Suppressor macrophage treated with lipopolysaccharide for 4 hours (primary cell): Measurements from ENCODE around the gene RYR2.

ENCODE experiments used
- DNase-seq: peaks from one replicate; pipeline ENCODE4 v3.0.0-alpha.2; 2020

The RYR2 gene

DNA sequence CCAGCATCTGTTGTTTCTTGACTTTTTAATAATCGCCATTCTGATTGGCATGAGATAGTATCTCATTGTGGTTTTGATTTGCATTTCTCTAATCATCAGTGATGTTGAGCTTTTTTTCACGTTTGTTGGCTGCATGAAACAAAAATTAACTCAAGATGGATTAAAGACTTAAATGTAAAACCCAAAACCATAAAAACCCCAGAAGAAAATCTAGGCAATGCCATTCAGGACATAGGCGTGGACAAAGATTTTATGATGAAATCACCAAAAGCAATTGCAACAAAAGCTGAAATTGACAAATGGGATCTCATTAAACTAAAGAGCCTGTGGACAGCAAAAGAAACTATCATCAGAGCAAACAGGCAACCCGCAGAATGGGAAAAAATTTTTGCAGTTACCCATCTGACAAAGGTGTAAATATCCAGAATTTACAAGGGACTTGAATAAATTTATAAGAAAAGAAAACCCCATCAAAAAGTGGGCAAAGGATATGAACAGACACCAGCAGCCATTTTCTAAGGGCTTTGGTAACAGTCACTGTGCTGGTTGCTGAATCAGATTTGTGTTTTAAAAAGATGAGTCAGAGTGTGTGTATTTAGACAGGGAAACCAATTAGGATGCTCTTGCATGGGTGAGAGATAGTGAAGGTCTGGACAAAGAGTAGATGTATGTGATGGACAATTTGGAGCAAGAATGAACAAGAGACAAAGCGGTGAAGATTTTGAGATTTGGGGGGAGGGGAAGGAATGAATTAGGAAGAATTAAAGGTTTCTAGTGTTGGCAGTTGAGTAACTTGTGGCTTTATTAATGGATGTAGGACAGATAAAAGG is 110.7 kb downstream of the RYR2 start:
- DNase-seq: no peak

DNA sequence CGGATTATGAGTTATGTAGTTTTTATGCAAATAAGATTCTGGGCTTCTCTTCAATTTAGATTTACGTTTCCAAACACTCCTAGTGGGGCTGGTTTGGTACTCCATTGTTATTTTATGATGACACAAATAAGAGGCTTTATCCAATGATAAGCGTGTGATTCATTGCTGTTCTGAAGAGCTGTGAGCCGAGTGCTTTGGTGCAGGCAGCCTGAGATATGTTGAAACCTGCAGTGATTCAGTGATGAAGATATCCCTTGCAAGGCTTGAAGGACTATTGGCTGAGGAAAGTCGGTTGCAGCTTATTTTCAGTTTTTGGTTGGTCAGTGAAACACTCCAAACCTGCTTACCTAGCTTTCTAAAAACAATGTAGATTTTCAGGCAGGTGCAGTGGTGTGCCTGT is 112.2 kb downstream of the RYR2 start:
- DNase-seq: no peak

DNA sequence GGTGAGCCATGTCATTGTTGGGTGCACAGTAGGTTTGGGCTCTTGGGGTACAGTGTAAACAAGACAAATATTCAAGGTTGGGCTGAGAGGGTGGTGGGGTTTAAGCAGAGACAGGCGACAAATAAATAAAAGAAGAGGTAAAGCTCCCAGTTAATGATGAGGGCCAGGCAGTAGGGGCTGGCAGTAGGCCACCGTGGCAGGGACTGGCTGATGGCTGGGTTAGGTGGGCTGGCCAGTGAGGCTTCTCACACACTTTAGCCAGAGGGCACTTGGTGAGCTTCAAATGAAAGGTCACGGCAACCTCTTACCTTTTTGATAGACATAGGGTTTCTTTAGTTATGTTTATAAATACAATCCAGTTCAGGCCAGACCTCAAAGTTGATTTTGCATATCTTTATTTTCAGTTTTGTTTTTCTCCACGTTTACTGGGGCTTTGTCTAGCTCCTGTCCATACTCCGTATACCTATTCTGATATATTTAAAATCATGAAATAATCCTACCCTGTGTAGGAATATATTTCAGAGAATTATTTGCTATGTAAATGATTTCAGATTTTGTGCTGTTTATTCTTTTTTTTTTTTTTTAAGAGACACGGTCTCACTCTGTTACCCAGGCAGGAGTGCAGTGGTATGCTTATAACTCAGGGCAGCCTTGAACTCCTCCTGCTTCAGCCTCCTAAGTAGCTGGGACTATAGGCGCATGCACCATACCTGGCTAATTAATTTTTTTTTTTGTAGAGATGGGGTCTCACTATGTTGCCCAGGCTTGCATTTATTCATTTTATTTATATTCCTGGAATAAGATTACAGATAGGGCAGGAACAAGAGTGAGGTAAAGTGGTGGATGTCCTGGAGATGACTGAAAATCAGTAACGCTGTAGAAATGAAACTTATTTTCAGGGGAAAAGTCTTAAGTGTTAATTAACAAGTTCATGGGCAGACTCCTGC is 122.7 kb downstream of the RYR2 start:
- DNase-seq: no peak

DNA sequence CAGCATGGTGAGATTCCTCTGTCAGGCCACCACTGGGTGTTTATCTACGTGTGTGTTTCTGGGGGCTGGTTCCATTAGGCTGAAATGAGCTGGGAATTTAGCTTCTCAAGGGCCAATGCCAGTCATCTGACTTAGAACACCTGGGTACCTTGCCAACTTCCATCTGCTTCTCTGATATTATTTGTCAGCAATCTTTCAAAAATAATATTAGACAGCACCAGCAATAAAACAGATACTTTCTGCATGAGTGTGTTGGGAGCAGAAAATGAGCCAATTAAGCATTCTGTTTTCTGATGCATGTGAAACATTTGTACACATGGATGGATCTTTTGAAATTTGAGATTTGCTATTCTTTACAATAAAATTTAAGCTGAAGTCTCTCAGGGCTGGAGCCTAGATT is 124.1 kb downstream of the RYR2 start:
- DNase-seq: no peak

DNA sequence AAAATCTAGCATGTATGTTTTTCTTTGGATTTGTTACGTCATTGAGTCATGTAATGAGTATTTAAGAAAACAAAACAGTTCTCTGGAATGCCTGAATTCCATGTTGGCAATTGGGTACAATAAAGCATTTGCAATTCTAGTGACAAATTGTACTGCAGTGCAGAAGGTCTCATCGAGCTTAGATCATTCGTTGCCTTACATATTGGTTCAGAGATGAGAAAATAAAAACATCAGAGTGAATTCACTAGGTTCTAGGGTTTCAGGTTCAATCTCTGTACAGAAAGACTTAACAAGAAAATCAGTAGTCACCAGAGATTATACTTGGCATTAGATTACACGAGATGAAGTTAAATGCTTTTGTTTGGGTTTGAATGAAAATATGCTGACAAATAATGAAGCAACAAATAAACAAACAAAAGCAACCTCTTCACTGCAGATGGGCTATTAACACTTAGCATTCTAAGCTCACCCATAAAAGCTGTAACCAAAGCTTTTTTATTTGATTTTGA is 124.7 kb downstream of the RYR2 start:
- DNase-seq: no peak

DNA sequence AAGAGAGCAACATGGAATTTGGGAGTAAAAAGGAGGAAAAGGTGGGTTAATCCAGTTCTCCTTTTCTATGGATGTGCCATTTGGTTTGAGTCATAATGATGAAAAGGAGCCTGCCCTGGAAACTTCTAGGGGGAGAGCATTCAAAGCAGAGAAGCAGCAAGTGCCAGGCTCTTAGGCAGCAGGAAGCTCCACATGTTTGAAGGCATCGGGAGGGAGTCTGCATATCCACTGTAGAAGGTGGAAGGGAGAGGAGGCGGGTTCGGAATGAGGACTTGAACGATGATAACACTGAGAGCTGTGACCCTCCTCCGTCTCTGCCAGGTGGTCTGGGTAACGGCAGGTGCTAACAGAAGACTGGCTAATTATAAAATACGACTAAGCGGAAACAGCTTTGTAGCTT is 128.2 kb downstream of the RYR2 start:
- DNase-seq: no peak

DNA sequence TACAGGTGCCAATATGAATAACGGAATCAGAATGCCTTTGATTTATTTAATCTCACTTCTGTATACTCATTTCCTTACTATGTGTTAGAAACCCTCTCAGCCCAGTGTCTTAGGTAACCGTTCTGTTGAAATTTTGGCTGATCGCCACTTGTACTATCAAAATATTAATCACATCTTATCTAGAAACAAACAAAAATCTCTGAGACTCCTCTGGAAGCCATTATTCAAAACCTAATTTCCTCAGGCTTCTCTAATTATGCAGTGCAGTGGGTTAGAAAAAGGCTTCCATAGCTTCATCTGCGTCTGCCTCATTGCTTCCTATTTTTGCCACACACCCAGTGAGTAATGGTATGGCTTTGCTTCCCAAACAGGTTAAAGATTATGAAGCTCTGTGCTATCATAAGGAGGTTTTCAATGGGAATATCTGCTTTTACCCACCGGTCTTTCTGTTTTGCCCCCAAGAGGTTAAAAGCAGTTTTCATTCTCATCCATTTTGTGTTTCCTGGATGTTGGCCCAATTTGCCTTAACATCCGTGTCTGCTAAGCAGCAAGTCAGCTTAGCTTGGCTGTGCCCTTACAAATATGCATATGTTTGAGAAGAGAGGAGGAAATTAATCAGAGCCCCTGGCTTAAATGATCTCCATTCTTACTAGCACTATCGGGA is 129.6 kb downstream of the RYR2 start:
- no peak for DNase-seq

DNA sequence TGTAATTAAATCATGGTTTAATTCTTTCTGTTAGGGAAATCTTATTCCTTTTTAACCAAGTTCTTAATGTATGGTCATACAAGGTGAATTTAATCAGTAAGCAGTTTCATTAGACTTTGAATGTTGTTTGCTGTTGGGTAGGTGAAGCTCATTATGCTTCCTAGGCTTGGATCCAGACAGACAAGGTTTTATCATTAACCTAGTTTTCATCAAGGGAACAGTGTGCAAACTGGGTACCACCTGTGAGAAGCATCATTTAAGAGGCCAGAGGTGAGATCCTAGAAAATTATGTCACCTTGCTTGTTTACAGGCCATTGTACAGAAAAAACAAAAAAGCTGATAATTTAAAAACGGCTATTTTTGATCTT is 130.1 kb downstream of the RYR2 start:
- DNase-seq: no peak

DNA sequence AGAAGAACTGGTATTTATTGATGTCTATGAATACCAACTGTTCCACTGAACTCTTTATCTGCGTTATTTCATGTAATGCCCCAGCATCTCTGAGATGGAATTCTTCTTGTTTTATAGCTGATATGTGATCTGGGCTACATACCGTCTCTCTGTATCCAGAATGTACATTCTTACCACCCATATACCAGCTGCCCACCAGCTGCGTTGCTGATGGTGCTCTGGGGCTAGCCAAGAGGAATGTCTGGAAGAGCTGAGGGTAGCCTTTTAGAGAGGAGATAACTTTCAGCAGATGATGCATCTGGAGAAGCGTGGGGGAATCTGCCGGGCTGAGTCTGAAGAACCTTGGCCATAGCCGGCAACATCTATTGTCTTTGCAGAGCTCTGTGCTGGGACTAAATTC is 137.5 kb downstream of the RYR2 start:
- no peak for DNase-seq

DNA sequence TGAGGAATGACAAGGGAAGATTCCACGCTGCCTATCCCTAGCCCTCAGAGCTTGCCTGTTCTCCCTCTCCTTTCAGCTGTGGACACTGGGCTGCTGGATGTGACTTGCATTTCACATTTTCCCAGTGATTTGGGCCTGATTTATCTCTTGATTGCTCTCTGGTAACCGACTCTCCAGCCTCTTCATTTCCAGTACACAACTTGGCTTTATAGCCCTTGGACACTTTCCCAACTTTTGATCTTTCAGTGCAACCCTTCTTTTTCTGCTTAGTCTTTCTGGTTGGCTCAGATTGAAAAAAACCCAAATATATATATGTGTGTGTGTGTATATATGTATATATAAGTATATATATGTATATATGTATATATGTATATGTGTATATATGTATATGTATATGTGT is 138.3 kb downstream of the RYR2 start:
- DNase-seq: no peak

DNA sequence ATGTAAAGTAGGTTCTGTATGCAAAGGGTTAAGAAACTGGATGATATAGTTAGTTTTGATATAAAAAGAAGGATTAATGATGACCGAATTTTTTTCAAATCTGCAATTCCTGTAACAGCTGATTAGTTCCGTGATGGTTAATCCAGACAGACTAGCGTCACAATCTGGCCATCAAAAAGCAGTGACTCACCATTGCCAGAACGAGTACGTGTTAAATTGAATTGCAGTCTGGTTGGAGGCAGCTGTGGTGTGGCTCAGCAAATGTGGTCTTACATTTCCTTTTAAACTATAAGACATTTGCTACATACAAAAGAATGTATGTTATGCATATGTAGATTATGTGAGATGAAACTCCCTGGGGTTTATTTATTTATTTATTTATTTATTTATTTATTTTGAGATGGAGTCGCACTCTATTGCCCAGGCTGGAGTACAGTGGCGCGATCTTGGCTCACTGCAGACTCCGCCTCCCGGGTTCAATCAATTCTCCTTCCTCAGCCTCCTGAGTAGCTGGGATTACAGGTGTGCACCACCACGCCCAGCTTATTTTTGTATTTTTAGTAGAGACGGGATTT is 139.8 kb downstream of the RYR2 start:
- DNase-seq: no peak

DNA sequence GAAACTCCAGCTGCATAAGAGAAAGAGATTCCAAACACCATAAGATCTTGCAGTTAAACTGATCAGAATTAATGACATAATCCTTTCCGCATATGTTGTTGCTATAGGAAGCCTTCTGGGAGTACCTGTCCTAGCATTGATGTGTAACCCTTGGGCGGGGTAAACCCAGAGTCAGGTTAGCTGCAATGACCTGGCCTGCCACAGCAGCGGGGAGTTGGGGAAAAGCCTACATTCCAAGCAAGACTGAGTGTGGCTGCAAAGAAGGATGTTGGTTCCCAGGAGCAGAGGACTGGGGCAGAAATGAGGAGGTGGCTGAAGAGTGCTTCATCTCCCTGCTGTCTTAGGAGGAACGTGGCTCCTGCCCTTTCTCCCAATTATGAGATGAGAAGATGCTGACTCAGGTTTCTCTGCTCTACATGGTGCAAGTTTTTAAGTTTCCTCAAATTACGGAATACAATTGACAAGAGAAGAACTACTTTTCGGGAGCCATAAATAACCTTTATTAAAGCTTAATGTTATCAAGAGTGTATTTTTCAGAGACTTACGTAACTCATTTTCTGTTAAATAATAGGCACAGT is 142.1 kb downstream of the RYR2 start:
- DNase-seq: no peak

DNA sequence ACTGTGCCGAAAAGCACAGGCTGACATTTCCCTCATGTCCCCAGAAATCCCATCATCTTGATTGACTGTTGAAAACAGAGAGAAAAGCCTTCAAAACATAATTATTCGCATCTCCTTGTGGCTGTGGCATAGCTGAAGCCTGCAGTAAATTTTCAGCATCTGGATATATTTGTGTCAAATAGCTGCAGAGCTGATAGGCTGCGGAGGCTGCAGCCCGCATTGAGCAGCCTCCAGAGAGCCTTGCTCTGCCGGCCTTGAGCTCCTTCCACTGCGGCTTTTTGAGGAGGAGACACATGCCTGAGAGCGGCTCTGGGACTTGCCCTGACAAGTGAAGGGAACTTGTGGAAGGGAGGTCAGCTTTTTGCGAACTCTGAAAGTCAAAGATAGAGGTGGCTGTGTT is 144.7 kb downstream of the RYR2 start:
- no peak for DNase-seq

DNA sequence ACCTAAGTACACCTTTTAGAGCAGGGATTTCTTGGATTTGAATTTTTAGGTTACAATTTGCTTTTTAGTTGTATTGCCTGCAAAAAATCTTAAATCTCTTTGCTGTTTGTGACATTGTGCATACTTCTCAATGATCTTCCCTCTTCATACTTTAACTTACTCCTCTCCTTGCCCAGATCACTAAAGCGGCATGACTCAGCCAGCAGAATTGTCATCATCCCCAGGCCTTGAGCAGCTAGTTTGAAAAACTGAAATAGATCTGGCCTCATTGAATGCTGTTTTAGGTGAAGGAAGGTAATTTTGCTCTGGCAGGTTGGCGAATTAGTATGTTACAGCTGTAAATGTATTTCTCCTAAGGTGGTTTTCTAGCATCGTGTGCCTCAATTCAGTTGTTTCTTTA is 145.9 kb downstream of the RYR2 start:
- DNase-seq: no peak

DNA sequence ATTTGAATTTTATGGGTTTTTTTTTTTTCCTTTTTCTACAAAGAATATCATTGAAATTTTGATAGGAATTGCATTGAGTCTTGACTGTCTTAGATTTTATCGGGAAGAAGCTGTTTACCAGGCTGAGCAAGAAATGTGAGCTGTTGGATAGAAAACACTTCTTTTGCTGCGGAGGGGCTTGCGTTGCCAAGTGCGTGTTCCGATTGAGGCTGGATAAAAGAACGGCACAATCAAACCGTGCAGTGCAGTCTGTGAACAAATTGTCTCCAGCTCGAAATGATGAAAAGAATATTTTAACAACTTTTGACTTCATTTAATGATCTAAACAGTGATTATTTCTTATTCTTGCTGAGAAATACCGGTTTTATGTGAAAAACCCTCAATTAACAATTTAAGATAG is 149.4 kb downstream of the RYR2 start:
- no peak for DNase-seq

DNA sequence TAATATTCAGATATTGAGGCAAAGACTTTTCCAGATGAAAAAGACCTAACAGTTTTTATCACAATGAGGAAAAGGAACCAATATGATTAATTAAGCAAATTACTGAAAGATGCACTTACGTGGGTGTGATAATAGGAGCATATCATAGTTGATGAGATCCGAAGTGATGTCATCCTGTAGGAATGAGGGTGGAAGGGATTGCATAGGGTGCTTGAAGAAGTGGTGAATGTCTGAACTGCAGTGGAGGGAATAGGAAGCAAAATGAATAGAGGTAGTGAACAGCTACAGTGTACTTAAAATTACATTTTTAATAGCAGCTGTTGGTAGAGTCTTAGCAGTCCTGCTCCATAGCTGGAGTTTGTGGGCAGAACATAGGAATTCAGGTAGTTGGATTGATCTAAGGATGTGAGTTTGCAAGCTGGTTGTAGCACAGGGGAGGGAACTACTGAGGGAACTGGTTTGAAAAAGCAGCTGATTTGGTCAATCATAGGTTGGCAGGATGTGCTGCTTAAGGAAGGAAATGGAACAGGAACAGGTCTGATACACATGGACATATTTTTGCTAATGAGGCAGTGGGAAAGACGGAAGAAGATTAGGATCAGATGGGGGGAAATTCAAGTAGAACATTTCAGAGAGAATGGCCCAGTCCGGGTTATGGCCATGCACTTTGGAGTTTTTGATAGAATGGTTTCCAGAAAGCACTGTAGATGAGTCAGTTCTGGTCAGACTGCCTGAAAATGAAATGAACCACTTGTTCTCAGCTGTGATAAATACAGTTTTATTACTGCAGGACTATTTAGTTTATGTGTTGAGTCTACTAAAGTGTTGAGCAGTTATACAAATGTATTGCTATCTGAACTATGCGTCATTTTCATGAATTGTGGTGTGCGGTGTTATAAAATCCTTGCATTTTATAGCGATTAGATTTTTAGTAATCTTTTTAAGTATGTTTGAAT is 155.8 kb downstream of the RYR2 start:
- DNase-seq: no peak

DNA sequence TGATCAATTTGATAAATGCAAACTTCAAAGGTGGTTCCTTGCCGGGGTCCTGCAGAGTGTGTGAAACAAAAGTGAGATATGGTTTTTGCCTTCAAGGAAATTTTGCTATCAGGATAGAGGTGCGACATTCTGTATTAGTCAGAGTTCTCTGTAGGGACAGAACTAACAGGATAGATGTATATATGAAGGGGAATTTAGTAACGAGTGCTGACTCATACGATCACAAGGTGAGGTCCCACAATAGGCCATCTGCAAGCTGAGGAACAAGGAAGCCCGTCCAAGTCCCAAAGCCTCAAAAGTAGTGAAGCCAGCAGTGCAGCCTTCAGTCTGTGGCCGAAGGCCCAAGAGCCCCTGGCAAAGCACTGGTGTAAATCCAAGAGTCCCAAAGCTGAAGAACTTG is 157.0 kb downstream of the RYR2 start:
- DNase-seq: no peak

DNA sequence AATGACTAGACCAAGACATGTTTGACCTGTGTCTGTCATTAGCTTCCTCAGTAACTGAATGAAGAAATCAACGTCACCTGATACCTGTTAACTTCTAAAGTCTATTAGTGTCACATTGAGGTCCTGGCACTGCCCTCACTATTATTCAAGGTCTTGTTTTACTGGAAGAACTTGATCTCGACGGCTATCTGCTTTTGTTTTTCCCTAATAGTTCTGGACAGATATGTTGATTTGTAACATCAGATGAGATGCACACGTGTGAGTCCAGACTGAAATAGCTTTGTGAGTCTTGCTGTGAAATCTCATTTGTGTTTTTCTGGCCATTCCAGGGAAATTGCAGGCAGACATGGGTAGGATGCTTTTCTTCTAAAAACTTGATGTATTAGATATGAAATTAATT is 159.2 kb downstream of the RYR2 start:
- no peak for DNase-seq

DNA sequence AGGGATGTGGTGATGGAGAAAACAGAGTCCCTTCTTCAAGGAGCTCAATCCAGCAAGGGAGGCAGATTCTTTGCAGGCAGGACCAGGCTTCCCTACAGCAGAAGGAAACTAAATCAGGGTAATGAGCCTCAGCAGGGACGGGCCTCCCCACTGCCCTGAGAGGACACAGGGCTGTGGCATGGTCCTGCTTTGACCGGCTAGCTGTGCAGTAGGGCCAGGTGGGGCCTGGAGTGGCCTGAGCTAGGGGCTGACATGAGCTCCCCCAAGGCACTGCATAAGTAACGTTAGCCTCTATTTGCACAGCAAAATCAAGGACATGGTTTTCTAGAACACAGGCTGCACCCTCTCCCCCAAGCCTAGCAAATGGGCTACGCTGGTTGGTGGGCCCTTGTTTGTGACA is 162.9 kb downstream of the RYR2 start:
- DNase-seq: no peak

DNA sequence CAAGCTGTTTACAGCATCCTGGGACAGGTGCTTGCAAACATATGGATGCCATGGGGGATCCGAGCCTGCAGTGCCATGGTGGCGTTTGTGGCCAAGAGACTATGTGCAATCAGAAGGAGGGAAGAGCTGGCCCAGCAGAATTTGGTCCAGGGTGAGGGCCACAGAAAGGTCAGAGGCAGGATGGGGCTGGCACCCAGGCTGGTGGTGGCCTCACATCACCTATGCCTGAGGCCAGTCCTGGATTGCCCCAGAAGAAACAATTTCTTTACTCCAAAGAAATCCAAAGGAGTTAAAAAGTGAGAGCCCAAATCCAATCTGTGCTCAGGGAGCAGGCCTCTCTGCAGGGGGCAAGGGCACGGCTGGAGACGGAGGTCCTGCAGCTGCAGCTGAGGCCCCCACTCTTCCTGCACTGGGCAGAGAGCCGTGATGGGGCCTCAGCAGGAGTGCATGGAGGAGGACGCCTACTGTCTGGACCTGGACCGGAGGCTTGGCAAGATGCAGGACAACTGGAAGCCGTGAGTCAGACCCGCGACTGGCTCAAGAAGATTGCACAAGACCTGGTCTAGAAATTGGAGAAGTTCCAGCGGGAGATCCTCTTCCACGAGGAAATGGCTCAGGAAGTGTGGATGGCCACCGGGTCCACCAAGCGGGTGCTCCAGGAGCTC is 163.5 kb downstream of the RYR2 start:
- DNase-seq: no peak

DNA sequence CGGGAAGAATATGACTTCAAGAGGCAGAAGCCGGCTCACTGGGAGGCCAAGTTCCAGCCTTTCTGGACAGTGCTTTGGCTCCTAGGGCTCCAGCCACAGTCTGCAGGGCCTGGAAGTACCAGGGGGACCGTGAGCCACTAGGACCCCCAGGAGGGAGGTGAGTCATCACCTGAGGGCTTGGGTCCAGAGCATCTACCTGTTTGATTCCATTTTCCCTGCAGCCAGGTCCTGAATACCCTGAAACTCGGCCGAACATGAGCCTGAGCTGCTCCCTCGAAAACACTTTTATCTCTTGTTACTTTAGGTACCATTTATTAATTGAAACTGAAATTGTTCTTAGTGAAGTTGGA is 164.1 kb downstream of the RYR2 start:
- no peak for DNase-seq
